B cell (primary cell): ENCODE data around the gene NLGN1. TPM values are rescaled to one million over a fixed set of nuclear protein-coding genes. Genes with fewer than 3 reads are reported as not detected.

Experiments used
- ATAC-seq: fragments of 200-7000 bp; cut with Tn5 transposase; one replicate; pipeline ENCODE4 v1.10.0; 2021; ENCODE audit warnings: low read depth, mild to moderate bottlenecking, moderate number of reproducible peaks, moderate library complexity
- CTCF ChIA-PET: fragments of 350-600 bp; sonication (Branson Sonifier 250); formaldehyde crosslinking; loops from one replicate; lab custom pipeline; 2021; ENCODE audit warnings: antibody characterized with exemption, inconsistent platforms; lab: Charles Lee
- POLR2A ChIA-PET: fragments of 350-600 bp; sonication (Branson Sonifier 250); formaldehyde crosslinking; loops from one replicate; lab custom pipeline; 2021; ENCODE audit warnings: antibody characterized with exemption; lab: Charles Lee
- DNase-seq: peaks from one replicate; pipeline ENCODE4 v3.0.0; 2013
- H2AFZ ChIP-seq: 2 replicates; pipeline ENCODE4 v1.6.1; 2012; ENCODE audit warnings: mild to moderate bottlenecking, low read depth, low read length; ENCODE audit not compliant: insufficient read depth, poor library complexity, severe bottlenecking
- H3K27ac ChIP-seq, 2 donors: 1 replicate in 1 of 2; 2 replicates in 1 of 2; pipeline ENCODE4 v1.5.1; 2012 to 2013; ENCODE audit warnings: low read length in 2 of 2, mild to moderate bottlenecking in 2 of 2, moderate library complexity in 1 of 2
- H3K27me3 ChIP-seq, 4 experiments: fragments of 200-600 bp in 1 of 4; sonication (generic) in 1 of 4; replicated peaks in 1 of 4; 1 replicate in 2 of 4; 2 replicates in 2 of 4; pipeline versions ENCODE4 v1.6.1 to v1.7.0; 2013 to 2016; ENCODE audit warnings: low read length in 3 of 4, mild to moderate bottlenecking in 2 of 4, mixed read lengths in 1 of 4, moderate library complexity in 1 of 4; ENCODE audit not compliant: insufficient read depth in 4 of 4, control insufficient read depth in 3 of 4; ENCODE audit errors: control extremely low read depth in 1 of 4
- H3K36me3 ChIP-seq, 2 experiments: replicated peaks in 1 of 2; 1 replicate in 1 of 2; 2 replicates in 1 of 2; pipeline versions ENCODE4 v1.6.1 to v1.7.1; 2013; ENCODE audit warnings: low read length in 1 of 2; ENCODE audit not compliant: insufficient read depth in 2 of 2, control insufficient read depth in 1 of 2; ENCODE audit errors: control extremely low read depth in 1 of 2, extremely low read depth in 1 of 2
- H3K4me1 ChIP-seq, 2 donors: fragments of 200-600 bp in 1 of 2; sonication (generic) in 1 of 2; 1 replicate in 1 of 2; 2 replicates in 1 of 2; pipeline versions ENCODE4 v1.5.1 to v1.6.1; 2013 to 2017; ENCODE audit warnings: low read length in 2 of 2; ENCODE audit not compliant: control insufficient read depth in 2 of 2, insufficient read depth in 2 of 2
- H3K4me2 ChIP-seq: replicated peaks from 2 replicates; pipeline ENCODE3; 2012; ENCODE audit warnings: mild to moderate bottlenecking, low read depth, low read length; ENCODE audit not compliant: poor library complexity, severe bottlenecking
- H3K4me3 ChIP-seq, 5 experiments: fragments of 200-600 bp in 1 of 5; sonication (generic) in 1 of 5; 1 replicate in 3 of 5; 2 replicates in 2 of 5; pipeline versions ENCODE4 v1.5.1 to v1.7.0; 2011 to 2016; ENCODE audit warnings: low read length in 4 of 5, mild to moderate bottlenecking in 4 of 5, low read depth in 2 of 5, control low read depth in 1 of 5, moderate library complexity in 1 of 5; ENCODE audit not compliant: insufficient read depth in 1 of 5; ENCODE audit errors: control extremely low read depth in 1 of 5, extremely low read depth in 1 of 5
- H3K79me2 ChIP-seq: fragments of 200-600 bp; sonication (generic); one replicate; pipeline ENCODE4 v1.6.0; 2016; ENCODE audit warnings: low read length; ENCODE audit not compliant: control insufficient read depth, insufficient read depth
- H3K9ac ChIP-seq: fragments of 200-600 bp; sonication (generic); 2 replicates; pipeline ENCODE4 v1.6.1; 2017; ENCODE audit warnings: mild to moderate bottlenecking, low read length, moderate library complexity
- H3K9me3 ChIP-seq, 3 donors: one replicate each; pipeline versions ENCODE4 v1.6.1 to v1.7.1; 2013; ENCODE audit warnings: low read length in 2 of 3; ENCODE audit not compliant: control insufficient read depth in 2 of 3, insufficient read depth in 1 of 3; ENCODE audit errors: control extremely low read depth in 1 of 3
- H4K20me1 ChIP-seq: 2 replicates; pipeline ENCODE4 v1.6.0; 2012; ENCODE audit warnings: mild to moderate bottlenecking, low read length; ENCODE audit not compliant: insufficient read depth, control insufficient read depth, poor library complexity, severe bottlenecking
- H3K27ac Mint-ChIP-seq: one replicate; pipeline ENCODE4 v1.8.0; 2021; ENCODE audit warnings: mixed read lengths
- H3K27me3 Mint-ChIP-seq: one replicate; pipeline ENCODE4 v1.8.0; 2021; ENCODE audit warnings: mixed read lengths
- H3K4me1 Mint-ChIP-seq: one replicate; pipeline ENCODE4 v1.8.0; 2021; ENCODE audit warnings: mixed read lengths
- H3K4me3 Mint-ChIP-seq: one replicate; pipeline ENCODE4 v1.8.0; 2021; ENCODE audit warnings: mixed read lengths
- H3K9me3 Mint-ChIP-seq: one replicate; pipeline ENCODE4 v1.8.0; 2022; ENCODE audit warnings: mixed read lengths; ENCODE audit not compliant: insufficient read depth
- CTCF ChIP-seq: fragments of 200-600 bp; IDR thresholded peaks from one replicate; pipeline ENCODE4 v1.8.0; 2022; ENCODE audit warnings: antibody characterized with exemption, mild to moderate bottlenecking
- EZH2 ChIP-seq: IDR thresholded peaks from 2 replicates; pipeline ENCODE4 v1.6.1; 2012; ENCODE audit warnings: borderline replicate concordance, low read depth, mild to moderate bottlenecking, moderate library complexity, low read length; ENCODE audit not compliant: insufficient read depth, poor library complexity, severe bottlenecking
- WGBS: methylation state at CpG from one replicate; pipeline ENCODE4 v1.1.5; 2013; ENCODE audit warnings: missing lambda C conversion rate; ENCODE audit not compliant: insufficient coverage; 5-methylcytosine and 5-hydroxymethylcytosine counted together
- intact Hi-C: fragments of 100-400 bp; cut with micrococcal nuclease; formaldehyde crosslinking; loops from one replicate; pipeline ENCODE4 v1.10.0; 2022
- polyA plus RNA-seq: library from polyadenylated mRNA; depleted of rRNA; stranded (reverse); fragments of >200 nt; gene quantifications from 2 replicates; pipeline ENCODE4 v1.2.3, GENCODE V29; 2012
- total RNA-seq, 2 donors: library from RNA; stranded (reverse); fragments of 120-200 nt in 1 of 2; gene quantifications; 1 replicate in 1 of 2; 2 replicates in 1 of 2; pipeline versions ENCODE4 v1.2.3 to v1.2.4, GENCODE V29; 2013 to 2022

NLGN1 gene
- total and polyA plus RNA-seq, 2 donors (not counting 1 experiment from before 2014, with no cell fraction given), result not detected

DNA sequence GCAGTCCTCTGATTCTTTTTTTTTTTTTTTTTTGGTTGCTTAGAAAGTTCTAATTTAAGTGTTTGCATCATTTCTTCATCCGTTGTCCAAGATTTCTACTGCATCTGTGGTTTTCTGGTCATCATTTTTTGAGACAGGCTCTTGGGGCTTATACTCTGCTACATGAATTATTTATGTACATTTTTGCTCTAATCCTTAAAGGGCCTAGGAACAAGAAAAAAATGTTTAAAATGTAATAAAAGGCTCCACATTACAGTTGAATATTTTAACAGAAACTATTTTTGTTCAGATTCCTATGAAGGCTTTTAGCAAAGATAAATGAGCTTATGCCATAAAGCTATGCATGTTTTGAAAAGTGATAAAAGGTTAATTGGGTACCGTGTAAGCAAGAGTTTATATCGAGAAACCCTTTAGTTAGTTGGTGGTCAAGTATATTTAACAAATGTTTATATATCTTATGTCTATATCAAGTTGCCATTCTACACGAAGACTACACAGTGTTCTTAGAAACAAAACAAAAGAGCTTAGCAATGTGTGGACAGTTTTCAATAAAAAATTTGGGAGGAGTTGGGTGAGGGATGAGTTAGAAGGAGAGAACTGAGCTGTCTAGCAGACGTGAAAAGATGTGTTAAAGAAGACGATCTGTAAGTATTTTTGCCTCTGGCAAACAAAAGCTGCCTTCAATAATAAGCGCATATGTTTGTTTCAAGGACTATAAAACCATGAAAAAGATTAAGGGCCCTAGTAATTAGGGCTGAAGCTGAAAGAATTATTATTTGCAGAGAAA is 898.0 kb downstream of the NLGN1 start:
- TF ChIP-seq EZH2 (no peak), CTCF (no peak)
- Histone ChIP-seq H3K27me3 (no peaks in the 10 kb centered on the region), H3K27ac (no peak overlapping the region), H3K9me3 (no peaks in the 10 kb centered on the region), H3K79me2 (no peaks in the 10 kb centered on the region), H2AFZ (no peak overlapping the region), H3K36me3 (no peaks in the 10 kb centered on the region), H3K4me3 (no peak overlapping the region), H3K9ac (no peak overlapping the region), H3K4me2 (no peak overlapping the region), H4K20me1 (no peaks in the 10 kb centered on the region), H3K4me1 (no peaks in the 10 kb centered on the region)
- ATAC-seq, result no peak
- H3K27me3 Mint-ChIP-seq, result no peaks in the 10 kb centered on the region
- intact Hi-C loops, result no loop called here
- DNase-seq, result no peak
- no peak overlapping the region for H3K4me3 Mint-ChIP-seq
- H3K4me1 Mint-ChIP-seq, result no peaks in the 10 kb centered on the region
- POLR2A ChIA-PET, result no interaction called here
- CTCF ChIA-PET, result no interaction called here
- 97% methylated on average over 3 of the region's 7 CpGs for WGBS
- peaks cover 2% of the 10 kb centered on the region for H3K9me3 Mint-ChIP-seq
- H3K27ac Mint-ChIP-seq, result no peak overlapping the region

DNA sequence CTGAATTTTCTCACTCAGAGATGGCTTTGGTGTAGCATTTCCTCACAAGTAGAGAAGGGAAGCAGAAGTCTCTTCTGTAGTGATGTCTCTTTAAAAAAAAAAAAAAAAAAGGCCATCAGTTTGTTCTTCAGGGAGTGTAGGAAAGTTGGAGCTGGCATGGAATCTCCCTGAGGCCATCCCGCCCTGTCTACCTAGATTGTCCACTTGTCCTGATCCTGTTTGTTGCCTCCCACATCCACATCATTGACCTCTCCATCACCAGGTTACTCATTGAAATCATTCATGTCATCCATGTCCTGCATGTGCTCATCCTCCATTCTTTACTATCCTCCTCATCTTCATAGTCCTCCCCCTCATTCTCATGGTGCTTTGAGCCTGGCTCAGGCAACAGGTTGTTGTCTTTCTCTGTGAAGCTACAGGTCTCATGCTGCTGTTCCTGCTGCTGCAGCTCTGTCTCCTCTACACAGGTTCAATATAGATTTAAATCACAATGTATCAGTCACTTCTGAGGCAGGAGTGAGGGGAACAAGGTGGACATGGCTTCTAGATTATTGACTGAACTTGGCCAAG is 905.3 kb downstream of the NLGN1 start:
- no peak for TF ChIP-seq EZH2
- no peaks in the 10 kb centered on the region for H3K27me3 Mint-ChIP-seq
- Histone ChIP-seq H3K79me2 (no peaks in the 10 kb centered on the region), H4K20me1 (no peaks in the 10 kb centered on the region), H3K4me3 (no peak overlapping the region), H3K4me1 (no peaks in the 10 kb centered on the region), H2AFZ (no peak overlapping the region), H3K27ac (no peak overlapping the region), H3K27me3 (no peaks in the 10 kb centered on the region), H3K4me2 (no peak overlapping the region), H3K9ac (no peak overlapping the region), H3K36me3 (no peaks in the 10 kb centered on the region), H3K9me3 (no peaks in the 10 kb centered on the region)
- ChIA-PET CTCF (no interaction called here), POLR2A (no interaction called here)
- ATAC-seq (no peak), DNase-seq (no peak)
- no peak overlapping the region for H3K27ac Mint-ChIP-seq
- peaks cover 2% of the 10 kb centered on the region for H3K9me3 Mint-ChIP-seq
- no peak overlapping the region for H3K4me3 Mint-ChIP-seq
- intact Hi-C loops, result no loop called here
- 88% methylated on average over 1 of the region's 1 CpG for WGBS
- no peaks in the 10 kb centered on the region for H3K4me1 Mint-ChIP-seq
